Uterus (tissue), 4 donors: ENCODE measurements around the gene ANGPTL8. TPM values are rescaled to one million over a fixed set of nuclear protein-coding genes. Genes with fewer than 3 reads are reported as not detected.

Source experiments
- DNase-seq, 2 donors: peaks; one replicate each; pipeline ENCODE4 v3.0.0-alpha.2; 2019 to 2020
- H3K27ac ChIP-seq, 2 donors: fragments of 200-600 bp; sonication (generic); 1 replicate in 1 of 2; 2 replicates in 1 of 2; pipeline ENCODE4 v1.5.1; 2016 to 2018
- H3K27me3 ChIP-seq, 2 donors: fragments of 200-600 bp; sonication (generic); one replicate each; pipeline ENCODE4 v1.5.1; 2018 to 2019; ENCODE audit warnings: control low read depth in 1 of 2
- H3K36me3 ChIP-seq, 2 donors: fragments of 200-600 bp; sonication (generic); one replicate each; pipeline ENCODE4 v1.5.1; 2019; ENCODE audit warnings: control low read depth in 1 of 2
- H3K4me1 ChIP-seq, 2 donors: fragments of 200-600 bp; sonication (generic); one replicate each; pipeline ENCODE4 v1.5.1; 2018 to 2019; ENCODE audit warnings: control low read depth in 1 of 2
- H3K4me3 ChIP-seq, 2 donors: fragments of 200-600 bp; sonication (generic); 1 replicate in 1 of 2; 2 replicates in 1 of 2; pipeline ENCODE4 v1.5.1; 2018 to 2019; ENCODE audit warnings: mild to moderate bottlenecking in 1 of 2
- H3K9me3 ChIP-seq, 2 donors: fragments of 200-600 bp; sonication (generic); one replicate each; pipeline ENCODE4 v1.5.1; 2019; ENCODE audit warnings: control low read depth in 1 of 2
- POLR2A ChIP-seq, 2 donors: fragments of 450-650 bp; IDR thresholded peaks; one replicate each; pipeline ENCODE4 v1.6.1; 2016; ENCODE audit warnings: antibody characterized with exemption in 2 of 2, mild to moderate bottlenecking in 1 of 2, moderate library complexity in 1 of 2
- intact Hi-C: fragments of 100-400 bp; cut with DNase I; formaldehyde crosslinking; loops from one replicate; pipeline ENCODE4 v1.15.1; 2023; ENCODE audit warnings: low total_unique reads
- total RNA-seq, 4 donors: library from RNA; depleted of rRNA in 3 of 4; stranded (reverse); fragments of >200 nt in 3 of 4; gene quantifications; one replicate each; pipeline versions ENCODE4 v1.1.0 to v1.2.4, GENCODE V29; 2014 to 2023
- TF ChIP-seq, protein P1 (sequence below), 4 experiments: fragments of 200-600 bp in 2 of 4; fragments of 450-650 bp in 2 of 4; sonication (generic) in 2 of 4; IDR thresholded peaks; one replicate each; pipeline ENCODE4 v1.5.1; 2016 to 2019; ENCODE audit warnings: antibody characterized with exemption in 4 of 4, mild to moderate bottlenecking in 2 of 4, moderate library complexity in 1 of 4
- donor health status: DM: yes; HTN: yes; CAD: no.

ANGPTL8 gene
- total RNA-seq, 4 donors from 2014 or later: 3.0 TPM; not detected in 3

DNA sequence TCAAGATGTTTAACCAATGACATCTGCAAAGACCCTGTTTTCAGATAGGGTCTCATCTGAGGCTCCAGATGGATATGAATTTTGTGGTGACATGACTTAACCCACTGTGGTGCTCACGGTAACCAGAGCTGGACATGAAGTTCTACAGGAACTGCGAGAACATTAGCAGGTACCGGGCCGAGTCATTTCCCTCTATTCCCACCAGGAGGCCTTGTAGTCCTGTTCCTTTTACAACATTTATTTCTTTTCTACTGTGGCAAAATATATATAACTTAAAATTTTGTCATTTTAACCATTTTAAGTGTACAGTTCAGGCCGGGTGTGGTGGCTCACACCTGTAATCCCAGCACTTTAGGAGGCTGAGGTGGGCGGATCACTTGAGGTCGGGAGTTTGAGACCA is 48.9 kb downstream of the ANGPTL8 start:
- H3K9me3 ChIP-seq: no peaks in the 10 kb centered on the region
- no peaks in the 10 kb centered on the region for H3K27me3 ChIP-seq
- intact Hi-C loops: no loop called here
- no peaks in the 10 kb centered on the region for H3K36me3 ChIP-seq
- H3K27ac ChIP-seq: no peak overlapping the region
- no peak overlapping the region for H3K4me3 ChIP-seq
- DNase-seq: no peak
- no peaks in the 10 kb centered on the region for H3K4me1 ChIP-seq
- no peak for TF ChIP-seq POLR2A (IDR thresholded peaks at IDR 0.05)
- TF ChIP-seq, protein P1, sequence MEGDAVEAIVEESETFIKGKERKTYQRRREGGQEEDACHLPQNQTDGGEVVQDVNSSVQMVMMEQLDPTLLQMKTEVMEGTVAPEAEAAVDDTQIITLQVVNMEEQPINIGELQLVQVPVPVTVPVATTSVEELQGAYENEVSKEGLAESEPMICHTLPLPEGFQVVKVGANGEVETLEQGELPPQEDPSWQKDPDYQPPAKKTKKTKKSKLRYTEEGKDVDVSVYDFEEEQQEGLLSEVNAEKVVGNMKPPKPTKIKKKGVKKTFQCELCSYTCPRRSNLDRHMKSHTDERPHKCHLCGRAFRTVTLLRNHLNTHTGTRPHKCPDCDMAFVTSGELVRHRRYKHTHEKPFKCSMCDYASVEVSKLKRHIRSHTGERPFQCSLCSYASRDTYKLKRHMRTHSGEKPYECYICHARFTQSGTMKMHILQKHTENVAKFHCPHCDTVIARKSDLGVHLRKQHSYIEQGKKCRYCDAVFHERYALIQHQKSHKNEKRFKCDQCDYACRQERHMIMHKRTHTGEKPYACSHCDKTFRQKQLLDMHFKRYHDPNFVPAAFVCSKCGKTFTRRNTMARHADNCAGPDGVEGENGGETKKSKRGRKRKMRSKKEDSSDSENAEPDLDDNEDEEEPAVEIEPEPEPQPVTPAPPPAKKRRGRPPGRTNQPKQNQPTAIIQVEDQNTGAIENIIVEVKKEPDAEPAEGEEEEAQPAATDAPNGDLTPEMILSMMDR (IDR thresholded peaks at IDR 0.05): peak in 2 of 4 experiments; percentile 14 to 17

DNA sequence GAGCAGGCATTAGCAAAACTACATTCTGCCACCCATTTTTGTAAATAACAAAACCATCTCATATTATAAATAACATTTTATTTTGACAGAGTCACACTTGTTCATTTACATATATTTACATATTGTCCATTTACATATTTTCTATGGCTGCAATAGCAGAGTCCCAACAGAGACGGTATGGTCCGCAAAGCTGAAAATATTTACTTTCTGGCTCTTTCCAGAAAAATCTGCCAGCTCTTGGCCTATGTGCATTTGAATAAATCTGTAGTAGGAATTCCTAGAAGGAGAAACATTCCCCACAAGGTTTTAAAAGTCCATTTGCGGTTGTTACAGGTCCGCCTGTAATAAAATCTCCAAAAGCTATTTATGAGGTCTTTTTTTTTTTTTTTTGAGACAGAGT is 50.8 kb downstream of the ANGPTL8 start:
- Histone ChIP-seq H3K9me3 (no peaks in the 10 kb centered on the region), H3K27me3 (no peaks in the 10 kb centered on the region), H3K27ac (no peak overlapping the region), H3K4me1 (no peaks in the 10 kb centered on the region), H3K36me3 (no peaks in the 10 kb centered on the region), H3K4me3 (no peak overlapping the region)
- intact Hi-C loops: loop anchor here (10.0 kb wide), 2 partner anchors 65 to 215 kb away; partner anchors contain the start of genes PLPPR2 and ZNF653
- TF ChIP-seq, protein P1 (IDR thresholded peaks at IDR 0.05): no peak
- TF ChIP-seq POLR2A (IDR thresholded peaks at IDR 0.05): no peak
- no peak for DNase-seq

DNA sequence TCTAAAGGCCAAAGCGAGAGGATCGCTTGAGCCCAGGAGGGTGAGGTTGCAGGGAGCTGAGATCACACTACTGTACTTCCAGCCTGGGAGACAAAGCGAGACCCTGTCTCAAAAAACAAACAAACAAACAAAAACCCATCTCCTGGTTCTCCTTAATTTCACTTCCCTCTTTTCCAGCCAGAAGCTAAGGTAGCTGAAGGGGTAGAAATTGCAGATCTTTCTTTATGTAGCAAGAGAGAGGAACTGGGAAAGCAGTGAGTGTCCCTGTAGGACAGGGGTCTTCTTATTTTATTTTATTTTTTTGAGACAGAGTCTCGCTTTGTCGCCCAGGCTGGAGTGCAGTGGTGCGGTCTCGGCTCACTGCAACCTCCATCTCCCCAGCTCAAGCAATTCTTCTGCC is 52.0 kb downstream of the ANGPTL8 start:
- no peak for DNase-seq
- H3K27ac ChIP-seq: no peak overlapping the region
- H3K36me3 ChIP-seq: no peaks in the 10 kb centered on the region
- H3K9me3 ChIP-seq: no peaks in the 10 kb centered on the region
- intact Hi-C loops: loop anchor here (10.0 kb wide), 2 partner anchors 63 to 213 kb away; partner anchors contain the start of genes PLPPR2 and ZNF653
- H3K27me3 ChIP-seq: no peaks in the 10 kb centered on the region
- no peak overlapping the region for H3K4me3 ChIP-seq
- TF ChIP-seq, protein P1 (IDR thresholded peaks at IDR 0.05): no peak
- no peak for TF ChIP-seq POLR2A (IDR thresholded peaks at IDR 0.05)
- H3K4me1 ChIP-seq: no peaks in the 10 kb centered on the region

Other genes starting within 250 kb of the ANGPTL8 start
- 10 to 100 TPM in 3 of 4 donors, 1 to 10 TPM in 1; 7.9 to 55.3 (median 48.8) TPM for gene LDLR, start 150.2 kb upstream of the ANGPTL8 start, total RNA-seq
- 10 to 100 TPM in 1 of 4 donors, 1 to 10 TPM in 3; 1.8 to 21.8 (median 2.6) TPM for gene SPC24, start 83.8 kb upstream of the ANGPTL8 start, total RNA-seq
- gene KANK2, start 42.1 kb upstream of the ANGPTL8 start, total RNA-seq: 100 to 1,000 TPM; 326 to 762 (median 535) TPM
- gene DOCK6, start 22.9 kb downstream of the ANGPTL8 start, total RNA-seq: 10 to 100 TPM; 13.5 to 89.4 (median 38.6) TPM
- gene TSPAN16, start 56.5 kb downstream of the ANGPTL8 start, total RNA-seq: not detected
- 10 to 100 TPM; 14.3 to 61.6 (median 25.7) TPM for gene RAB3D, start 100.0 kb downstream of the ANGPTL8 start, total RNA-seq
- gene TMEM205, start 106.6 kb downstream of the ANGPTL8 start, total RNA-seq: 100 to 1,000 TPM in 1 of 4 donors, 10 to 100 TPM in 3; 41.2 to 117 (median 77.4) TPM
- gene CCDC159, start 106.9 kb downstream of the ANGPTL8 start, total RNA-seq: 10 to 100 TPM in 3 of 4 donors, 1 to 10 TPM in 1; 1.2 to 46.2 (median 16.4) TPM
- gene PLPPR2, start 115.8 kb downstream of the ANGPTL8 start, total RNA-seq: 10 to 100 TPM in 3 of 4 donors, 1 to 10 TPM in 1; 4.1 to 71.7 (median 23.7) TPM
- 1 to 10 TPM in 1 of 4 donors, under 1 TPM in 3; 0.48 to 3.5 (median 0.68) TPM for gene SWSAP1, start 135.0 kb downstream of the ANGPTL8 start, total RNA-seq
- 1 to 10 TPM; 1.8 to 5.9 (median 4.1) TPM for gene EPOR, start 144.7 kb downstream of the ANGPTL8 start, total RNA-seq
- gene RGL3, start 179.7 kb downstream of the ANGPTL8 start, total RNA-seq: 10 to 100 TPM in 3 of 4 donors, 1 to 10 TPM in 1; 1.0 to 19.0 (median 13.2) TPM
- gene ODAD3, start 195.5 kb downstream of the ANGPTL8 start, total RNA-seq: 1 to 10 TPM in 1 of 4 donors, under 1 TPM in 1, not detected in 2; 0.48 to 4.4 TPM
- 100 to 1,000 TPM in 3 of 4 donors, 10 to 100 TPM in 1; 65.3 to 228 (median 155) TPM for gene PRKCSH, start 196.0 kb downstream of the ANGPTL8 start, total RNA-seq
- gene ELAVL3, start 241.4 kb downstream of the ANGPTL8 start, total RNA-seq: 1 to 10 TPM in 1 of 4 donors, not detected in 3; 1.1 TPM